GM12801 (cell line): Measurements from ENCODE around the gene ZBTB48.

Source experiments
- CTCF ChIP-seq: IDR thresholded peaks from one replicate; pipeline ENCODE4 v1.5.1; 2011; ENCODE audit warnings: control low read depth; ENCODE audit not compliant: insufficient read length; ENCODE audit errors: extremely low read depth

Gene ZBTB48

DNA sequence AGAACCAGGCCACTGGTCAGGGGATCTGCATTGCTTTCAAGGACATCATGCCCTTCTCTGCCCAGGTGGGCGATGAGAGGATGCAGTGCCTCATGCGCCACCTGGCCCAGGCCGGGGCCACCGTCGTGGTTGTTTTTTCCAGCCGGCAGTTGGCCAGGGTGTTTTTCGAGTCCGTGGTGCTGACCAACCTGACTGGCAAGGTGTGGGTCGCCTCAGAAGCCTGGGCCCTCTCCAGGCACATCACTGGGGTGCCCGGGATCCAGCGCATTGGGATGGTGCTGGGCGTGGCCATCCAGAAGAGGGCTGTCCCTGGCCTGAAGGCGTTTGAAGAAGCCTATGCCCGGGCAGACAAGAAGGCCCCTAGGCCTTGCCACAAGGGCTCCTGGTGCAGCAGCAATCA, 5.0 kb upstream of the ZBTB48 start:
- TF ChIP-seq CTCF, result no peak

DNA sequence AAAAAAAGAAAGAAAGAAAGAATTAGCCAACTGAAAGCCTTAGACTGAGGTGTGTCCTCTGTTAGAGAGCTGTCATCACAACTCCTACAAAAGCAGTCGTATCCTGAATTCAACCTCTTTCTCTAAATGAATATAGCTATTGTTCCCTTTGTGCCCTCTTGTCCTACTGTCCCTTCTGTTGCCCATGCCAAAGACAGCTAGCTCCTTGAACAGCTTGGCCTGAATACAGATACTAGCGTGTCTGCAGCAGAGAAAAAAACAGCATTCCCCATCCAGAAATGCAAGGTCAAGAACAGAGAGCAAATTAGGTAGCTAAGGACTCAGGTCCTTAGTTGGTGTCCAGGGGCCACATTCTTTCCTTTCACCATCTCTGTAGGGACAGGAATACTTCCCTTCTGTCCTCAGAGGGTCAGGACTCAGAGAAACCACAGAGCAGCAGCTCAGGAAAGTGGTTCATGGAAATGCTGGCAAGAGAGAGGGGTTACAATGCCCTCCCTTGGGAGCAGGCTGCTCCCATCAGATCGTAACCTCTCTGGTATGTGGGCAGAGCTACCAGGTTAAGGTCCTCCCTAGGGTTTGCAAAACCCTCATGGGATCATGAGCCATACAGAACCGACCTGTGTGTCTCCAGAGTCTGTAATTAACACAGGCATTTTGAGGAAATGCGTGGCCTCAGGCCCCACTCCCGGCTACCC, 1.8 kb upstream of the ZBTB48 start:
- TF ChIP-seq CTCF, result no peak

- TF ChIP-seq CTCF, result no peak
These were observed 995 bp upstream of the ZBTB48 start for GRCh38 chr1:6578624-6579373.

- no peak for TF ChIP-seq CTCF
These were observed 362 bp downstream of the ZBTB48 start for GRCh38 chr1:6580119-6580592.

- TF ChIP-seq CTCF, result no peak
These were observed 1.0 kb downstream of the ZBTB48 start for GRCh38 chr1:6580593-6581409.

DNA sequence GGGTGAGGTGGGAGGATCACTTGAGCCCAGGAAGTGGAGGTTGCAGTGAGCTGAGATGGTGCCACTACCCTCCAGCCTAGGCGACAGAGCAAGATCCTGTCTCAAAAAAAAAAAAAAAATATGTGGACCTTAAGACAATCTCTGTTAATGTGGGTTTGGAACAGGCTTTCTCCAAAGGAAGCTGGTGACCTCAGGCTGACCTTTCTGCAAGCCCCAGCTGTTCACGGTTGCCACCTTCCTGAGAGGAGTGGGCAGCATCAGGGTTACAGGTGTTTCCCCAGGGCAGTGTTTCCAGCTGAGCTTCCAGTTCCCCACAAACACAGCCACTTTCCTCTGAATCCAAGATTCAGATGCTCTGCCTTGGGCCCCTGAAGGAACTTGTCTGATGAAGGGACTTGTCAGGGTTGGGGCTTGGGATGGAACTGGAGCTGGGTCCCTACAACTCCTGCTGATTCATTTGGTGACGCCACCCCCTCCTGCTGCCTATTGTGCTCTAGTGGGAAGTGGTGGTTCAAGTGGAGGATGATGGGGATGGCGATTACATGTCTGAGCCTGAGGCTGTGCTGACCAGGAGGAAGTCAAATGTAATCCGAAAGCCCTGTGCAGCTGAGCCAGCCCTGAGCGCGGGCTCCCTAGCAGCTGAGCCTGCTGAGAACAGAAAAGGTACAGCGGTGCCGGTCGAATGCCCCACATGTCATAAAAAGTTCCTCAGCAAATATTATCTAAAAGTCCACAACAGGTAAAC, 1.9 kb downstream of the ZBTB48 start:
- TF ChIP-seq CTCF, result no peak
